GM12875 (cell line): ENCODE results near the gene ELP4.

Experiments
- H3K4me3 ChIP-seq: one replicate; pipeline ENCODE4 v1.5.1; 2011; ENCODE audit warnings: low read depth, low read length, control low read depth
- TF ChIP-seq, protein P1 (sequence below): IDR thresholded peaks from 2 replicates; pipeline ENCODE4 v1.5.1; 2011; ENCODE audit warnings: low read depth, mild to moderate bottlenecking, control low read depth, inconsistent platforms, low read length, moderate library complexity, borderline replicate concordance; ENCODE audit not compliant: insufficient read depth

ELP4 gene

DNA sequence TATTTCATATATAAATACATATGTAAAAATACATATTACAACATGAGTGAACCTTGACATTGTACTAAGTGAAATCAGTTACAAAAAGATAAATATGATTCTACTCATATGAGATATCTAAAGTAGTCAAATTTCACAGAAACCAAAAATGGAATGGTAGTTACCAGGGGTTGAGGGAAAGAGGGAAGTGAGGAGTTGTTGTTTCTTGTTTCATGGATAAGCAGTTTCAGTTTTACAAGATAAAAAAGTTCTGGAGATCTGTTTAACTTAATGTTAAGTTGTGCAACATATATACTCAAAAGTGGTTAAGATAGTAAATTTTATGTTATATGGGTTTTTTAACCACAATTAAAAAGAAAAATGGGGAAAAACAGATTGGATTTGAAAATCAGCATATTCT is 107.7 kb downstream of the ELP4 start:
- H3K4me3 ChIP-seq = no peak overlapping the region
- TF ChIP-seq, protein P1, sequence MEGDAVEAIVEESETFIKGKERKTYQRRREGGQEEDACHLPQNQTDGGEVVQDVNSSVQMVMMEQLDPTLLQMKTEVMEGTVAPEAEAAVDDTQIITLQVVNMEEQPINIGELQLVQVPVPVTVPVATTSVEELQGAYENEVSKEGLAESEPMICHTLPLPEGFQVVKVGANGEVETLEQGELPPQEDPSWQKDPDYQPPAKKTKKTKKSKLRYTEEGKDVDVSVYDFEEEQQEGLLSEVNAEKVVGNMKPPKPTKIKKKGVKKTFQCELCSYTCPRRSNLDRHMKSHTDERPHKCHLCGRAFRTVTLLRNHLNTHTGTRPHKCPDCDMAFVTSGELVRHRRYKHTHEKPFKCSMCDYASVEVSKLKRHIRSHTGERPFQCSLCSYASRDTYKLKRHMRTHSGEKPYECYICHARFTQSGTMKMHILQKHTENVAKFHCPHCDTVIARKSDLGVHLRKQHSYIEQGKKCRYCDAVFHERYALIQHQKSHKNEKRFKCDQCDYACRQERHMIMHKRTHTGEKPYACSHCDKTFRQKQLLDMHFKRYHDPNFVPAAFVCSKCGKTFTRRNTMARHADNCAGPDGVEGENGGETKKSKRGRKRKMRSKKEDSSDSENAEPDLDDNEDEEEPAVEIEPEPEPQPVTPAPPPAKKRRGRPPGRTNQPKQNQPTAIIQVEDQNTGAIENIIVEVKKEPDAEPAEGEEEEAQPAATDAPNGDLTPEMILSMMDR = no peak

DNA sequence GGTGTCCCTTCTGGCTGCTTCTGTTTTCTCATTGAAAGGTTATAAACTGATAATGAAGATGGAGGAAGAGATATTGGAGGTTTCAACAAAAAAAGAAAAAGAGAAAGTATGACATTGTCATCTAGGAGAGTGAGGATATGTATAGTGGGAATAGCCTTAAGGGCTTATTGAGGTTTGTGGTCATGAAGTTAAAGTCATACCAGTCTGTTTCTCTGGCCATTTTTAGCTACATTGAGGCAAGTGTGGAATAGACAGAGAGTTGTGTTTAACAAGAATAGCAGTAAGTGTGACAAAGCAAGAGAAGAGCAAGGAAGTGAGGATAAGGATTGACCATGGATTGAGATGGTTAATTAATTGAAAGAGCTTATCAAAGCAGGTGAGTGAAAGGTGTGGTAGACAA is 110.4 kb downstream of the ELP4 start:
- TF ChIP-seq, protein P1 = no peak
- H3K4me3 ChIP-seq = no peak overlapping the region

DNA sequence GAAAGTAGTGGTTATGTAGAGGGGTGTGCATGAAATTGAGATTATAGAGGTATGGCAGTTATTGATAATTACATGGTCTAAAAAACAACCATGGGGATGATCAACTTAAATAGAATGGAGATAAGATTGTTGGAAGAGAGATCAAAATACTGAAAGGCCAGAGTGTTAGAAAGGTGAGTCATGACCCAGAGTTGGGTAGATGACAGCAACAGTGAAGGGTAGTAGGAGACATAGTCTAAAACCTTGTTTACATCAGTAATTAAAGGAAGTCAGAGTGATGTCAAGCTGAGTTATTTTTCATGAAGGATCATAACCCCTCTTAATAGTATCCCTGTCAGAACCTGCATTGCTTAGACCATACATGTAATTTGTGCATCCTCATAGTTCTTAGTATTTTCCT is 110.9 kb downstream of the ELP4 start:
- TF ChIP-seq, protein P1 = no peak

GRCh38 chr11:31625868-31626267 is 116.3 kb downstream of the ELP4 start:
- TF ChIP-seq, protein P1 = no peak
- H3K4me3 ChIP-seq = no peak overlapping the region

More for the DNA sequence above, 110.9 kb downstream of the ELP4 start:
- H3K4me3 ChIP-seq = no peak overlapping the region

DNA sequence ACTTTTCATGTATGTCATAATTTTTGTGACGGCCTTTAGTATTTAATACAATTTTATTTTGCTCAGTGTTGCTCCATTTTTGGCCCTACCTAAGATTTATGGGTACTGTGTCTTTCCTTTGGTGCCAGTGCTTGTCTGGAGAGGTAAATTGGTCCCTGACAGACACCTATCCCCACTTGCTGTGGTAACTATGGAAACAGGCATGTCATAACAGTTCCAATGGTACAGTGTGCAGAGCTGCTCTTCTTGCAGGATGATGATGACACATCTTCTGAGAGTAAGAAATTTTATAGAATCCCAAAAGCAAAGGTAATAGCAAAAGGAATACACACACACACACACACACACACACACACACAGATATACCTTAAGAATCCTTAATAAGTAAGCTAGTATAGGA is 118.5 kb downstream of the ELP4 start:
- TF ChIP-seq, protein P1 = no peak
- H3K4me3 ChIP-seq = no peak overlapping the region

DNA sequence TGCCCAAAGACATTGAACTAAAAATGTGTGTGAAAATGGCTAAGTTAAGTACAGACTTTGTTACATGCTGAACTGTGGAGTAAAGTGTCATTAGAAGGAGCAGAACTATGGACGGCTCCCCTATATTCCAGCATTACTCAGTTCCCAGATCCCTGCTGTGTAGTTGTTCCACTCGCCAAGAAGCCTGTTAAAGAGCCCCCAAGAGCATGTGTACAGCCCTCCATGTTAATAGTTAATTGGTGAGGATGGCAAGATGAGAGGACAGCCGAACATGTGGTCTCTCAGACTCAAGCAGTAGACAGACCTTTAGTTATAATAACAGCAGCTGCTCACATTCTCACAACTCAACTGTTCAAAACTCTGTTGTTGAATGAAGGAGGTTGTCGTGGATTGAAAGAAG is 127.4 kb downstream of the ELP4 start:
- TF ChIP-seq, protein P1 = no peak

GRCh38 chr11:31640611-31641010 is 131.0 kb downstream of the ELP4 start:
- no peak overlapping the region for H3K4me3 ChIP-seq
- TF ChIP-seq, protein P1 = no peak

More for the DNA sequence above, 127.4 kb downstream of the ELP4 start:
- no peak overlapping the region for H3K4me3 ChIP-seq
